ENCODE results near the gene HECW1. TPM values are rescaled to one million over a fixed set of nuclear protein-coding genes. Genes with fewer than 3 reads are reported as not detected.

HECW1 gene
- total RNA-seq, 1 experiment from 2014 or later = 0.77 TPM

DNA sequence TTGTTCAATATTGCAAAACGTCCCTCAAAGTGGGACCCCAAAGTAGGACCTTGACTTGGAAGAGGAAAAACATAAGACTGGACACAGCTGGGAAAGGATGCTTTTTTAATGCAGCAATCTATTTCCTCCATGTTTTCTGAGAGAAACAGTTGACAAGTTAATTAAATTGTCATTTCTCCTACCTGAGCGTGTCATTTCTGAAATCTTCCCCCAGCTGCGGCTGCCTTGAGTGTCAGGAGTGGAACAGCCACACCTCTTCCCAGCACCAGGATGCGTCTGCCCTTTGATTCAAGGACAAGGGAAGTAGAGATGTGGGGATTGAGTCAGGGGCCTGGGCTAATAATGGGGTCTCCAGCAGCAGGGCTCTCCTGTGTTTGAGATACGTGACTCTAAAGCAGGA lies 171.3 kb downstream of the HECW1 start:
- no peaks in the 10 kb centered on the region for H3K36me3 ChIP-seq (ENCODE audit: control insufficient read depth, insufficient read depth, low read length)
- H3K4me1 ChIP-seq (ENCODE audit: control insufficient read depth, insufficient read depth, low read length) = no peaks in the 10 kb centered on the region
- ATAC-seq = no peak
- no peaks in the 10 kb centered on the region for H3K9me3 ChIP-seq (ENCODE audit: control insufficient read depth, insufficient read depth, low read depth, low read length)
- H3K4me3 ChIP-seq (ENCODE audit: low read depth in 2 of 2, low read length in 2 of 2) = no peak overlapping the region
- DNase-seq (ENCODE audit: low read depth, low spot score) = no peak
- ChIA-PET CTCF (no interaction called here), POLR2A (no interaction called here)
- intact Hi-C loops (cut with micrococcal nuclease; ENCODE audit: unreplicated experiment) = no loop called here
- H3K27me3 ChIP-seq (ENCODE audit: control insufficient read depth, insufficient read depth, low read length) = peaks cover 5% of the 10 kb centered on the region; the same call in 1 of the 2 replicates
- no peak for TF ChIP-seq POLR2AphosphoS5 (IDR thresholded peaks at IDR 0.05; ENCODE audit: low read depth, low read length)
- TF ChIP-seq CTCF (IDR thresholded peaks at IDR 0.05) = no peak
- no peak for TF ChIP-seq TCF7L2 (IDR thresholded peaks at IDR 0.05; ENCODE audit: low read depth, low read length)
- no peak for TF ChIP-seq REST (IDR thresholded peaks at IDR 0.05; ENCODE audit: insufficient read depth in 1 of 2, low read depth in 2 of 2, low read length in 1 of 2)
- no peak for TF ChIP-seq SIN3A (IDR thresholded peaks at IDR 0.05; ENCODE audit: borderline replicate concordance, insufficient read depth, low read depth, low read length)
- H3K27ac ChIP-seq (ENCODE audit: low read length) = no peak overlapping the region
- BruUV-seq (replicated peaks) = no TSS peak
- in situ Hi-C loops (cut with HindIII; ENCODE audit: low pct_unique_long_range_greater_than_20kb, low sequenced_read_pairs) = no loop called here

DNA sequence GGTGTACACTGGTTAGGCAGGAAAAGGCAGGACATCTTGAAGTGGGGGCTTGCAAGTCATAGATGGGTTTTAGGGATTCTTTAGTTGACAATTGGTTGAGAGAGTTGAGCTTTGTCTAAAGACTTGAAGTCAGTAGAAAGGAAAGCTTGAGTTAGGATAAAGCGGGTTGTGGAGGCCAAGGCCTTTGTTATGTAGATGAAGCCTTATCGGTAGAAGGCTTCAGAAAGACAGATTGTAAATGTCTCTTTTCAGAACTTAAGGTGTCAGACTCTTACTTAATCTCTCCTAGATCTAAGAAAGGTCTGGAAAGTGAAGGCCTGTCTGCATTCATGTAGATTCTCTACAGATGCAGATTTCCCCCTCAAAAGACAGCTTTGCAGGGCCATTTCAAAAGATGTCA lies 177.4 kb downstream of the HECW1 start:
- Histone ChIP-seq H3K4me1 (ENCODE audit: control insufficient read depth, insufficient read depth, low read length) (no peaks in the 10 kb centered on the region), H3K27me3 (ENCODE audit: control insufficient read depth, insufficient read depth, low read length) (no peaks in the 10 kb centered on the region), H3K27ac (ENCODE audit: low read length) (no peak overlapping the region), H3K4me3 (ENCODE audit: low read depth in 2 of 2, low read length in 2 of 2) (no peak overlapping the region), H3K36me3 (ENCODE audit: control insufficient read depth, insufficient read depth, low read length) (no peaks in the 10 kb centered on the region), H3K9me3 (ENCODE audit: control insufficient read depth, insufficient read depth, low read depth, low read length) (peaks cover 7% of the 10 kb centered on the region; the same call in 1 of the 2 replicates)
- ATAC-seq = no peak
- POLR2A ChIA-PET = no interaction called here
- BruUV-seq (replicated peaks) = no TSS peak
- TF ChIP-seq POLR2AphosphoS5 (IDR thresholded peaks at IDR 0.05; ENCODE audit: low read depth, low read length) (no peak), CTCF (IDR thresholded peaks at IDR 0.05) (no peak), REST (IDR thresholded peaks at IDR 0.05; ENCODE audit: insufficient read depth in 1 of 2, low read depth in 2 of 2, low read length in 1 of 2) (no peak), SIN3A (IDR thresholded peaks at IDR 0.05; ENCODE audit: borderline replicate concordance, insufficient read depth, low read depth, low read length) (no peak), TCF7L2 (IDR thresholded peaks at IDR 0.05; ENCODE audit: low read depth, low read length) (no peak)
- CTCF ChIA-PET = no interaction called here
- intact Hi-C loops (cut with micrococcal nuclease; ENCODE audit: unreplicated experiment) = no loop called here
- DNase-seq (ENCODE audit: low read depth, low spot score) = no peak
- in situ Hi-C loops (cut with HindIII; ENCODE audit: low pct_unique_long_range_greater_than_20kb, low sequenced_read_pairs) = no loop called here
